Measurements from ENCODE around the gene MTERF1.
"Not testable (repeated sequence)": the region's sequence is repeated elsewhere in the genome, so short reads cannot be mapped to it uniquely, and the experiment has no call there.

MTERF1 gene

DNA sequence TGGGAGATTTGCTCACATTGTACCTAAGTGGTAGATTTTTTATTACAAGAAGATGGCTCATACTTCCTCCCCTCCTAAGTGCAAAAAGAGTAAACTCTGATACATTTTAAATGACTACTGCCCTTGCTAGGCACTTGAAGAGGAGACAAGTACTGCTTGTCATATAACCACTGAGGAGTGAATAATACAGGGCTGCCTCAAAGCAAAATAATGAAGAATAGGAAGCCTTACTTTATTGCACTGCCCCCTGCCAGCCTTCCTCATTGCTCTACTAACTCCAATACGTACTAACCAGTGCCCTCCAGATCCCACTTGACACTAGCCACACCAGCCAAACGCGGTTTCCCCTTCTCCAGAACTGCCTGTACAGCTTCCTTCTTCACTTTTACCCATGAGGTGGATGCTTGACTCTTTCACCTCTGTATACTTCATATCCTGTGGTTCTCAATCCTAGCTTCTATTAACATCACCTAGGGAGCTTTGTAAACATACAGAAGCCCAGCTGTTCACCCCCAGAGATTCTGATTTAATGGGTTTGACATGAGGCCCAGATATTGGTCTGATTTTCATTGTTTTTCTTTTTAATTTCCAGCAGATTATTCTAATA lies 11.7 kb upstream of the MTERF1 start:
- Histone ChIP-seq H3K9me3 (ENCODE audit: control insufficient read depth, low read length) (no peaks in the 10 kb centered on the region), H3K27me3 (ENCODE audit: control insufficient read depth in 1 of 2, insufficient read depth in 1 of 2, low read length in 2 of 2) (no peaks in the 10 kb centered on the region), H3K14ac (ENCODE audit: low read length in 2 of 2) (no peak overlapping the region), H4K8ac (ENCODE audit: low read length) (peak overlapping the region; percentile 54), H2AFZ (ENCODE audit: low read depth, low read length) (no peak overlapping the region), H2BK12ac (ENCODE audit: low read length in 2 of 2) (peak overlapping the region in 1 of 2 experiments; percentile 54), H3K9ac (ENCODE audit: low read length) (peak overlapping the region; percentile 51), H3K27ac (ENCODE audit: low read length, poor library complexity, severe bottlenecking) (no peak overlapping the region), H3K4me2 (ENCODE audit: low read length, poor library complexity, severe bottlenecking) (no peak overlapping the region), H4K91ac (ENCODE audit: low read length) (no peak overlapping the region), H2BK5ac (ENCODE audit: low read depth, low read length, poor library complexity, severe bottlenecking) (no peak overlapping the region), H3K18ac (ENCODE audit: low read depth in 1 of 2, low read length in 2 of 2) (no peak overlapping the region), H3K36me3 (ENCODE audit: control insufficient read depth in 1 of 2, insufficient read depth in 2 of 2, low read depth in 1 of 2, low read length in 2 of 2) (no peaks in the 10 kb centered on the region), H3K23ac (ENCODE audit: low read length in 2 of 2) (peak overlapping the region in 1 of 2 experiments; percentile 34), H3K4me3 (ENCODE audit: insufficient read depth in 1 of 2, low read depth in 1 of 2, low read length in 2 of 2) (no peak overlapping the region), H3K4me1 (ENCODE audit: control insufficient read depth, insufficient read depth, low read depth, low read length) (no peaks in the 10 kb centered on the region), H3K79me1 (replicated peaks; ENCODE audit: low read length, poor library complexity, severe bottlenecking) (no peaks in the 10 kb centered on the region), H3K4ac (ENCODE audit: low read depth in 1 of 2, low read length in 2 of 2) (no peak overlapping the region), H2BK15ac (ENCODE audit: low read depth, poor library complexity, severe bottlenecking) (no peak overlapping the region), H2AK5ac (ENCODE audit: low read length, severe bottlenecking) (no peak overlapping the region), H2BK120ac (ENCODE audit: low read depth, low read length) (no peak overlapping the region)
- DNase-seq, result peak; percentile 18
- 19% methylated on average over 3 of the region's 3 CpGs for WGBS

DNA sequence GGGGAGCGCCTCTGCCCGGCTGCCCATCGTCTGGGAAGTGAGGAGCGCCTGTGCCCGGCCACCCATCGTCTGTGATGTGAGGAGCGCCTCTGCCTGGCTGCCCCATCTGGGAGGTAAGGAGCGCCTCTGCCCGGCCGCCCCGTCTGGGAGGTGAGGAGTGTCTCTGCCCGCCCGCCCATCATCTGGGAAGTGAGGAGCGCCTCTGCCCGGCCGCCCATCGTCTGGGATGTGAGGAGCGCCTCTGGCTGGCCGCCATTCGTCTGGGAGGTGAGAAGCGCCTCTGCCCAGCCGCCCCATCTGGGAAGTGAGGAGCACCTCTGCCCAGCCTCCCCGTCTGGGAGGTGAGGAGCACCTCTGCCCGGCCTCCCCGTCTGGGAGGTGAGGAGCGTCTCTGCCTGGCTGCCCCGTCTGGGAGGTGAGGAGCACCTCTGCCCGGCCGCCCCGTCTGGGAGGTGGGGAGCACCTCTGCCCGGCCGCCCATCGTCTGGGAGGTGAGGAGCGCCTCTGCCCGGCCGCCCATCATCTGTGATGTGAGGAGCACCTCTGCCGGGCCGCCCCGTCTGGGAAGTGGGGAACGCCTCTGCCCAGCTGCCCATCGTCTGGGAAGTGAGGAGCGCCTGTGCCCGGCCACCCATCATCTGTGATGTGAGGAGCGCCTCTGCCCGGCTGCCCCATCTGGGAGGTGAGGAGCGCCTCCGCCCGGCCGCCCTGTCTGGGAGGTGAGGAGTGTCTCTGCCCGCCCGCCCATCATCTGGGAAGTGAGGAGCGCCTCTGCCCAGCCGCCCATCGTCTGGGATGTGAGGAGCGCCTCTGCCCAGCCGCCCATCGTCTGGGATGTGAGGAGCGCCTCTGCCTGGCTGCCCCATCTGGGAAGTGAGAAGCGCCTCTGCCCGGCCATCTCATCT lies 8.0 kb upstream of the MTERF1 start:
- not testable (repeated sequence) for H2AFZ ChIP-seq (ENCODE audit: low read depth, low read length); H3K23ac ChIP-seq (ENCODE audit: low read length in 2 of 2); H4K91ac ChIP-seq (ENCODE audit: low read length); H2AK5ac ChIP-seq (ENCODE audit: low read length, severe bottlenecking); H3K27me3 ChIP-seq (ENCODE audit: control insufficient read depth in 1 of 2, insufficient read depth in 1 of 2, low read length in 2 of 2); H3K9ac ChIP-seq (ENCODE audit: low read length); H3K4me1 ChIP-seq (ENCODE audit: control insufficient read depth, insufficient read depth, low read depth, low read length); H3K4me2 ChIP-seq (ENCODE audit: low read length, poor library complexity, severe bottlenecking); H2BK12ac ChIP-seq (ENCODE audit: low read length in 2 of 2); H3K4ac ChIP-seq (ENCODE audit: low read depth in 1 of 2, low read length in 2 of 2); H3K18ac ChIP-seq (ENCODE audit: low read depth in 1 of 2, low read length in 2 of 2); H3K79me1 ChIP-seq (replicated peaks; ENCODE audit: low read length, poor library complexity, severe bottlenecking); H3K9me3 ChIP-seq (ENCODE audit: control insufficient read depth, low read length); H2BK120ac ChIP-seq (ENCODE audit: low read depth, low read length); H3K36me3 ChIP-seq (ENCODE audit: control insufficient read depth in 1 of 2, insufficient read depth in 2 of 2, low read depth in 1 of 2, low read length in 2 of 2); H3K14ac ChIP-seq (ENCODE audit: low read length in 2 of 2); DNase-seq; H2BK15ac ChIP-seq (ENCODE audit: low read depth, poor library complexity, severe bottlenecking); H2BK5ac ChIP-seq (ENCODE audit: low read depth, low read length, poor library complexity, severe bottlenecking); H3K4me3 ChIP-seq (ENCODE audit: insufficient read depth in 1 of 2, low read depth in 1 of 2, low read length in 2 of 2); H4K8ac ChIP-seq (ENCODE audit: low read length); H3K27ac ChIP-seq (ENCODE audit: low read length, poor library complexity, severe bottlenecking)
- 93% methylated on average over 57 of the region's 60 CpGs for WGBS

DNA sequence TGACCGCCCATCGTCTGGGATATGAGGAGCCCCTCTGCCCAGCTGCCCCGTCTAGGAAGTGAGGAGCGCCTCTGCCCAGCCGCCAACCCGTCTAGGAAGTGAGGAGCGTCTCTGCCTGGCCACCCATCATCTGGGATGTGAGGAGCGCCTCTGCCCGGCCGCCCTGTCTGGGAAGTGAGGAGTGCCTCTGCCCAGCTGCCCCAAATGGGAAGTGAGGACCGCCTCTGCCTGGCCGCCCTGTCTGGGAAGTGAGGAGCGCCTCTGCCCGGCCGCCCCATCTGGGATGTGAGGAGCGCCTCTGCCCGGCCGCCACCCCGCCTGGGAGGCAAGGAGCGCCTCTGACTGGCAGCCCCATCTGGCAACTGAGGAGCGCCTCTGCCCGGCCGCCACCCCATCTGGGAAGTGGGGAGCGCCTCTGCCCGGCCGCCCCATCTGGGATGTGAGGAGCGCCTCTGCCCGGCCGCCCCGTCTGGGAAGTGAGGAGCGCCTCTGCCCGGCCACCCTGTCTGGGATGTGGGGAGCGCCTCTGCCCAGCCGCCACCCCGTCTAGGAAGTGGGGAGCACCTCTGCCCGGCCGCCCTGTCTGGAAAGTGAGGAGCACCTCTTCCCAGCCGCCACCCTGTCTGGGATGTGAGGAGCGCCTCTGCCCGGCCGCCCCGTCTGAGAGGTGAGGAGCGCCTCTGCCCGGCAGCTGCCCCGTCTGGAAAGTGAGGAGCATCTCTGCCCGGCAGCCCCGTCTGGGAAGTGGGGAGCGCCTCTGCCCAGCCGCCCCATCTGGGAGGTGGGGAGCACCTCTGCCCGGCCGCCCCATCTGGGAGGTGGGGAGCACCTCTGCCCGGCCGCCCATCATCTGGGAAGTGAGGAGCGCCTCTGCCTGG lies 7.1 kb upstream of the MTERF1 start:
- H2BK12ac ChIP-seq (ENCODE audit: low read length in 2 of 2); H3K23ac ChIP-seq (ENCODE audit: low read length in 2 of 2); H4K91ac ChIP-seq (ENCODE audit: low read length); H3K4me2 ChIP-seq (ENCODE audit: low read length, poor library complexity, severe bottlenecking); H3K9ac ChIP-seq (ENCODE audit: low read length); H2AK5ac ChIP-seq (ENCODE audit: low read length, severe bottlenecking); H3K4ac ChIP-seq (ENCODE audit: low read depth in 1 of 2, low read length in 2 of 2); H3K4me1 ChIP-seq (ENCODE audit: control insufficient read depth, insufficient read depth, low read depth, low read length); H3K27me3 ChIP-seq (ENCODE audit: control insufficient read depth in 1 of 2, insufficient read depth in 1 of 2, low read length in 2 of 2); H2BK15ac ChIP-seq (ENCODE audit: low read depth, poor library complexity, severe bottlenecking); H3K36me3 ChIP-seq (ENCODE audit: control insufficient read depth in 1 of 2, insufficient read depth in 2 of 2, low read depth in 1 of 2, low read length in 2 of 2); H2AFZ ChIP-seq (ENCODE audit: low read depth, low read length); H3K79me1 ChIP-seq (replicated peaks; ENCODE audit: low read length, poor library complexity, severe bottlenecking); H4K8ac ChIP-seq (ENCODE audit: low read length); H3K18ac ChIP-seq (ENCODE audit: low read depth in 1 of 2, low read length in 2 of 2); H2BK5ac ChIP-seq (ENCODE audit: low read depth, low read length, poor library complexity, severe bottlenecking); H3K9me3 ChIP-seq (ENCODE audit: control insufficient read depth, low read length); H3K14ac ChIP-seq (ENCODE audit: low read length in 2 of 2); H3K27ac ChIP-seq (ENCODE audit: low read length, poor library complexity, severe bottlenecking); H2BK120ac ChIP-seq (ENCODE audit: low read depth, low read length); H3K4me3 ChIP-seq (ENCODE audit: insufficient read depth in 1 of 2, low read depth in 1 of 2, low read length in 2 of 2); DNase-seq: not testable (repeated sequence)
- 93% methylated on average over 54 of the region's 54 CpGs for WGBS
